ENCODE data around the gene HOXA6.

HOXA6 gene

DNA sequence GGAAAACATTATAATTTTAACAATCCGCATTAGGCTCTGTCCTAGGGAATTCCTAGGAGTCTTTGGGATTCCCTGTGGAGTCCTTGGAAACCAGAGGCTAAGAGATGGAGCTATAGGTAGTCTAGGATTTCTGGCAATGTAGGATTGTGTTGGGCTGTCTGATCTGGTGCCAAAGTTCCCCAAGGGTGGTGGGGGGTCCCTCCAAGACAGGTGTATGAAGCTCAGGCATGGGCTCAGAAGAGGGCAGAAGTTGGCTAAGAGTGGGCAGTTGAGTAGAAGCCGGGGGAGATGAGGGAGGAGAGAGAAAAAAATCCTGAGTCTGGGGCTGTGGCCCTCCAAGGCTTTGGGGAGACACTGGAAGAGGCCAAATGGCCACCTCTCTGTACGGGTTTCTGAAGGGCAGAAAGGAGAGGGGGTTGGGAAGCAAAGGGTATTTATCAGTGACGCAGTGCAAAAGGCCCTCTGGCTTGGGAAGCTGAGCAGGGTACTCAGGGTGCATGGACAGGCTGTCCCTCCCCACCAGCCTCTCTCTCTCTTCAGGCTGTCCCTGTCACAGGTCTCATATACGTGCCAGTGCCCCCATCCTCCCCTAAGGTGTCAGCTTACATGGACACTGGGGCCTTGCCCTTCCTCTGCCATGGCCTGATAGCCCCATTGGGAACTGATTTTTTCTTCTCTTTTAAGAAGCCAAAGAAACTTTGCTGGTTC, 929 bp downstream of the HOXA6 start:
- H3K4me3 ChIP-seq (replicated peaks; ENCODE audit: low read depth, low read length), result no peak overlapping the region
- DNase-seq (ENCODE audit: low read depth), result no peak
- TF ChIP-seq, protein P1, sequence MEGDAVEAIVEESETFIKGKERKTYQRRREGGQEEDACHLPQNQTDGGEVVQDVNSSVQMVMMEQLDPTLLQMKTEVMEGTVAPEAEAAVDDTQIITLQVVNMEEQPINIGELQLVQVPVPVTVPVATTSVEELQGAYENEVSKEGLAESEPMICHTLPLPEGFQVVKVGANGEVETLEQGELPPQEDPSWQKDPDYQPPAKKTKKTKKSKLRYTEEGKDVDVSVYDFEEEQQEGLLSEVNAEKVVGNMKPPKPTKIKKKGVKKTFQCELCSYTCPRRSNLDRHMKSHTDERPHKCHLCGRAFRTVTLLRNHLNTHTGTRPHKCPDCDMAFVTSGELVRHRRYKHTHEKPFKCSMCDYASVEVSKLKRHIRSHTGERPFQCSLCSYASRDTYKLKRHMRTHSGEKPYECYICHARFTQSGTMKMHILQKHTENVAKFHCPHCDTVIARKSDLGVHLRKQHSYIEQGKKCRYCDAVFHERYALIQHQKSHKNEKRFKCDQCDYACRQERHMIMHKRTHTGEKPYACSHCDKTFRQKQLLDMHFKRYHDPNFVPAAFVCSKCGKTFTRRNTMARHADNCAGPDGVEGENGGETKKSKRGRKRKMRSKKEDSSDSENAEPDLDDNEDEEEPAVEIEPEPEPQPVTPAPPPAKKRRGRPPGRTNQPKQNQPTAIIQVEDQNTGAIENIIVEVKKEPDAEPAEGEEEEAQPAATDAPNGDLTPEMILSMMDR (IDR thresholded peaks at IDR 0.05; ENCODE audit: low read length, missing control alignments), result no peak

DNA sequence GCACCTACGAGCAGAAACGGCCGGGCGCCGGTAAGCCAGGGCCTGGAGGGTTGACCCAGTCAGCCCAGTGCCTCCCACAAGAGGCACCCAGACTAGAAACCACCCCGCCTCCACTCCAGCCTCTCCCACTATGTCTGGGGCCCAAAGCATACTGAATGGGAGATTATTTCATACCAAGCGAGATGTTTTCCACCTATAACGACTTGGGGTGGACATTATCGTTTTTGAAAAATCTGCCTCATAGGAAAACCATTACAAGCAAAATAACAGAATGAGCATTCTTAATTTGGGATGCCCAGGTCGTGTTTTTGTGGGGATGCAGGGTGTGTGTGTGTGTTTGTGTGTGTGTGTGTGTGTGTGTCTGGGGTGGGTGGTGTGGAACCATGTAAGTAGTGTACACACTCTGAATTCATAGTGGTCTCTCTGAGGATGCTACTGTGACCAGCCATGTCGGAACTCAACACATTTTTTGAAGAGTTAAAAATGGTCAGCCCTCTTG, 1.6 kb downstream of the HOXA6 start:
- TF ChIP-seq, protein P1 (IDR thresholded peaks at IDR 0.05; ENCODE audit: low read length, missing control alignments), result no peak
- H3K4me3 ChIP-seq (replicated peaks; ENCODE audit: low read depth, low read length), result no peak overlapping the region
- DNase-seq (ENCODE audit: low read depth), result no peak

DNA sequence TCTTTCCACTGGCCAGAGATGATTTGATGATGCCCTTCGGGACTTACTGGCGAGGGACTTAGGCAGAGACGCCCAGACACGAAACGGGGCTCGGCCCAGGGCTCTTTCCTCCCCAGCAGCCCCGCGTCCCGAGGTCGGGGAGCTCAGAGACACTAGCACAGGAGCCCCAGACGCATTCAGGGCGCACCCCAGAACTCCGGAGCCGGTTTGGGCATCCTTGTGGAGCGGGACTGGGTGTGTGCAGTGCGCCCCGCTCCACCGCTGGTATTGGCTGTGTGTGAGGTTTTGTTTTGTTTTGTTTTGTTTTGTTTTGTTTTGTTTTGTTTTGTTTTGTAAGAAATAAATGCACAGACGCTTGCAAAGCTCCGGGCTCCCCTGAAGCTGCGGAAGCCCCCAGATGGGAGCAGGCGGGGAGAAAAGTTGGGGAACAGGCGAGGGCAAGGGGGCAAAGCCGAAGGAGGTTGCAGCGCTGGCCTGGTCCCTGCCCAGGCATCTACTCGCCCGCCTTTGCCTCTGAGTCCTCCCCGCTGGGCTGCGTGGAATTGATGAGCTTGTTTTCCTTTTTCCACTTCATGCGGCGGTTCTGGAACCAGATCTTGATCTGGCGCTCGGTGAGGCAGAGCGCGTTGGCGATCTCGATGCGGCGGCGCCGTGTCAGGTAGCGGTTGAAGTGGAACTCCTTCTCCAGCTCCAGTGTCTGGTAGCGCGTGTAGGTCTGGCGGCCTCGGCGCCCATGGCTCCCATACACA, 2.2 kb downstream of the HOXA6 start:
- no peak for DNase-seq (ENCODE audit: low read depth)
- TF ChIP-seq, protein P1 (IDR thresholded peaks at IDR 0.05; ENCODE audit: low read length, missing control alignments), result no peak
- no peak overlapping the region for H3K4me3 ChIP-seq (replicated peaks; ENCODE audit: low read depth, low read length)

DNA sequence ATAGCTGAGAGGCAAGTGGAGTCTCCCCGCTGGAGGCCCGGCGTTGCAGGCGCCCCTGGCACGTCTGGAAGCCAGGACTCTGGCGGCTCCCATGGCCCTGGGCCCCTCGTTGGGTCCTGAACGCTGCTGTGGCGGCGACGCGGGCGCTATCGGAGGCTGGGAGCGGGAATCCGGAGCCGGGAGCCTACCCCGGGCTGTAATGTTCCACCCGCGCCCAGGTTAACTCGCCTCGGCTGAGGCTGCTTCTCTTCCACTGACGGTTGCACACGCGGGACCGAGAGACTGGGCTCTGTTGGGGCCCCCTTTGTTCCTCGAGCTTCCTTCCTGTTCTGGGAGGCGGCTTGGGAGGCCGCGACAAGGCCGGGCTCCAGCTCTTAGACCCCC, 2.8 kb downstream of the HOXA6 start:
- TF ChIP-seq, protein P1 (IDR thresholded peaks at IDR 0.05; ENCODE audit: low read length, missing control alignments), result no peak
- no peak overlapping the region for H3K4me3 ChIP-seq (replicated peaks; ENCODE audit: low read depth, low read length)
- DNase-seq (ENCODE audit: low read depth), result no peak

DNA sequence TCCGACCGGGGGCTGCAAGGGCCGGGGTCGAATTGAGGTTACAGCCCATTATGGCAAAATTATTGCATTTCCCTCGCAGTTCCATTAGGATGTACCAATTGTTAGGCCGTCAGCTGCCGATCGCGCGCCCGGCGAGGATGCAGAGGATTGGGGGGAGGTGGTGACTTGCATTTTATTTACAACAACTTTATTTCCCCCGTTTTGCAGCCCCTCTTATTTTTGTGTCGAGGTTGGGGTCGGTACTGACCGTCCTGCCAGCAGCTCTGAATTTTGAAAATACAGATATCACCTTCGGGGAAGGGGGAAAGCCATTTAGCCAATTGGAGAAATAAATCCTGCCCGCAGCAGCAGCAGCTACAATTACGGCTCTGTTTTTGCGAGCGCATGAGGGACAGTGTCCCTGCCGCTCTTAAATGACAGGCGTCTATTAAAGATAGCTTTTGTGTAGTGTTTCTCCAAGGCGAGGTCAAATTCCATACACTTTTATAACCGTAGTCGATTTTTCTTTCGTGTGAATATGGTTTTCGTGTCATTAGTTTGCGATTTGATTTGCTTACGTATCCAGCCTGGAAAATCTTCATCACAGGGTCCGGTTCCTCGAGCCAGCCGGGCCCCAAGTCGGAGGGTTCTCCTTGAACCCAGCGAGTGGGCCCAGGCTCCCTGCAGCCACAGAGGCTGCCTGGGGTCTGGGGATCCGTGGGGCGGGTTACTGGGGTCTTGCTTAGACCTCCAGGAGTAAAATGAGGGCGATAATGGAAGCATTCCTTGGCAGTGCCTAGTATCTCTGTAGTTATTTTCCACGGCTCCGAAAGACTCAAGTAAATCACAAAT, 3.4 kb downstream of the HOXA6 start:
- H3K4me3 ChIP-seq (replicated peaks; ENCODE audit: low read depth, low read length), result no peak overlapping the region
- DNase-seq (ENCODE audit: low read depth), result no peak
- TF ChIP-seq, protein P1 (IDR thresholded peaks at IDR 0.05; ENCODE audit: low read length, missing control alignments), result no peak

DNA sequence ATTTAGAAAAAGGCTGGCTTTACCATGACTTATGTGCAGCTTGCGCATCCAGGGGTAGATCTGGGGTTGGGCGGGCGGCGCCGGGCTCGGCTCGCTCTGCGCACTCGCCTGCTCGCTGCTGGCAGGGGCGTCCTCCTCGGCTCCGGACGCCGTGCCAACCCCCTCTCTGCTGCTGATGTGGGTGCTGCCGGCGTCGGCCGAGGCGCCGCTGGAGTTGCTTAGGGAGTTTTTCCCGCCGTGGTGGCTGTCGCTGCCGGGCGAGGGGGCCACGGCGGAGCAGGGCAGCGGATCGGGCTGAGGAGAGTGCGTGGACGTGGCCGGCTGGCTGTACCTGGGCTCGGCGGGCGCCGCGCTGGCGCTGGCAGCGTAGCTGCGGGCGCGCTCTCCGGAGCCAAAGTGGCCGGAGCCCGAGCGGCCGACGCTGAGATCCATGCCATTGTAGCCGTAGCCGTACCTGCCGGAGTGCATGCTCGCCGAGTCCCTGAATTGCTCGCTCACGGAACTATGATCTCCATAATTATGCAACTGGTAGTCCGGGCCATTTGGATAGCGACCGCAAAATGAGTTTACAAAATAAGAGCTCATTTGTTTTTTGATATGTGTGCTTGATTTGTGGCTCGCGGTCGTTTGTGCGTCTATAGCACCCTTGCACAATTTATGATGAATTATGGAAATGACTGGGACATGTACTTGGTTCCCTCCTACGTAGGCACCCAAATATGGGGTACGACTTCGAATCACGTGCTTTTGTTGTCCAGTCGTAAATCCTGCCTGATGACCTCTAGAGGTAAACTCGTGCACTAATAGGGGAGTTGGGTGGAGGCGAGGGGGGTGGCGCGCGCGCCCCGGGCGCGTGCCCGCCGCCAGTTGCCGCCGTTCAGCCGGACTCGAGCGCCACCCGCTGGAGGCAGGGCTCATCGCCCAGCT, 4.3 kb downstream of the HOXA6 start, which contains the start of gene HOXA5:
TSS of gene HOXA5 (minus strand) at position 659 of the 927 bp plus-strand sequence. CDS start at position 585, 74 bp downstream.
- DNase-seq (ENCODE audit: low read depth), result peak; percentile 84
- TF ChIP-seq, protein P1 (IDR thresholded peaks at IDR 0.05; ENCODE audit: low read length, missing control alignments), result peak; percentile 9
- peak within 1 kb of the TSS; percentile 48 for H3K4me3 ChIP-seq (replicated peaks; ENCODE audit: low read depth, low read length)

Data from fibroblast of pulmonary artery (primary cell).